T1000 (cell line): Measurements from ENCODE around the gene ZIM2.
"Not testable (repeated sequence)": the region's sequence is repeated elsewhere in the genome, so short reads cannot be mapped to it uniquely, and the experiment has no call there.

Source experiments
- DNase-seq: peaks from one replicate; lab custom pipeline; 2025; ENCODE audit warnings: mixed read lengths; lab: John Stamatoyannopoulos, UW

Gene ZIM2

DNA sequence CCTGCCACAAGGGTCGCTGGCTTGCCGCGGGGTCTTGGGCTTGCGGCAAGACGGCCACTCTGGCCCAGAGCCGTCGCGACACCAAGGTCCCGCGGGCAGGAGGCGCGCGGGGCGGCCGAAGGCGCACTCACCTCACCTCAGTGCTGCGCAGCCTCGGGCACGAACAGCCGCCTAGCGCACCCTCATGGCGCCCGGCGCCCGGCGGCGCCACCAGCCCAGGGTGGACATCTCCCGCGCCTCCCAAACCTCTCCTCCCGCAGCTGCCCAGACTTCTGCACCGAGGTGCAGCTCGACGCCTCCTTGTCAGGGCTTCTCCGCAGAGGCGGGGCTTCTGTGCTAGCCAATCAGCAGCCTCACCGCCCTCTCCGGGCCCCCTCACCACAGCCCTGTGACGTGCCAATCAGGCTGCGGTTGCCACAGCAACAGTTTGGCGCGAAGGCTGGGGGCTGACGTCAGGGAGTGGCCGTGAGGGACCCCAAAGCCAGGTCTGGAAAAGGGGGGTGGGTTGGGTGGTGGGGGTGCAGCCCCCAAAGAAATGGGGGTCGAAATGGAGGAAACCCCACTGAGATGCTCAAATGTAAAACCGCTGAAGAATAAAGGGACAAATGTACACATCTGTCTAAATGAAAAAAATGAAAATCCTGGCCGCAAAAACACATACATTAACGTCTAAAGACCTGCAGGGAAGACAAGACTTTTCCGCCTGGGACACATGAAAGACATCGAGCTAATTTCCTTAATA is at the start of gene ZIM2, which contains the start of gene PEG3:
Gene ZIM2 (minus strand): TSS at position 276 of the 742 bp plus-strand sequence. CDS start 16,449 bp downstream, outside the sequence.
Gene PEG3 (minus strand): TSS at position 276 of the 742 bp plus-strand sequence. CDS start 16,071 bp downstream, outside the sequence.
- peak; percentile 13 for DNase-seq

DNA sequence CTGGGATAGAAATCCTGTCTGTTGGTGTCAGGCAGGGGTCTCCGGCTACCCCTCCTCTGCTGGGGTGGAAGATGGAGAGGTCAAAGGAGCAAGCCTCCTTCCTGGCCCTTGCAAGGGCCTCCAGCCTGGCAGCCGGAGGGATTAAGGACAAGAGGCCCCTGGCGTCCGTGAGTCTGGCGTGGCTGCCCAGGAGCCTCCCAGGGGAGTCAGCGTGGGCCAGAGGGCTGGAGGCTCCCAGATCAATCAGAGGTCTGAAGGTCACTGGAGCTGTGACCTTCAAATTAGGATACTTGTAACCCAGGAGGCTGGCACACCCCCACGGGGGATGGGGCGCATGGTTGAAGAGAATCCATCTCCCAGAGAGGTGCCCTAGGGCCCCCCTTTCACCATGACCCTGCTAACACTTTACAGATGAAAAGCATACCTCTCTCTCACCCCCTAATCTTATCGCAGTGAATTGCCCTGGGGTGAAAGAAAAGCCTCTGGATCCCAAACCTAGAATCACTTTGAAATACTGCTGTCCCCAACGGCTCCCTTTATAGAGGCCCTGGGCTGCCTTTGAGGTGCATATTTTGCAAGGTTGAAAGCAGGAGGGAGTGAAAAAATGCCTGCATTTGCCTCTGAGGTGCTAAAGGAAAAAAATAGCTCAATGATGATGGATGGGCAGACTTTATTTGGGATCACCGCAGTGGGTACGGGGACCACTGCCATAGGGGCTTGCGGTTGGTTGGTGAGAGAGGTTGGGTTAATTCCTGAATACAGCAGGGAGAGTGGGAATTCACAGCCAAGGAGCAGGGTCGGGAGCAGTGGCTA is 44.9 kb upstream of the ZIM2 start:
- no peak for DNase-seq

DNA sequence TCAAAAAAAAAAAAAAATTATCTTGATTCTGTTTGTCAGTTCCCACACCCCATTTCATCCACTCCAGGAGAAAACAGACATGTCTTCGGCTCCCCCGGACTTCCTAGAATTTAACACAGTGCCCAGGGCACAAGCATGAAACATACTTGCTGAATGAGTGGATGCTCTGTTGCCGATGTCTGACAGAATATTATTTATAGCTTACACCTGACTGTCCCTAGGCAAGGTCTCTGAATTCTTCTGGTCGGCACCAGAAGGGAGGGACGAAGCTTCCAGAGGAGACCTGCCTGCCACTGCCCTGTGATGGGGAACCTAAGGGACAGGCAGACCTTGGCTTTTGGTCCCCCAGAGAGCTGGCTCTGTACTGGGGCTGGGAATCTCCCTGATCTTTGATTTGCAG is 43.9 kb upstream of the ZIM2 start:
- DNase-seq: no peak

DNA sequence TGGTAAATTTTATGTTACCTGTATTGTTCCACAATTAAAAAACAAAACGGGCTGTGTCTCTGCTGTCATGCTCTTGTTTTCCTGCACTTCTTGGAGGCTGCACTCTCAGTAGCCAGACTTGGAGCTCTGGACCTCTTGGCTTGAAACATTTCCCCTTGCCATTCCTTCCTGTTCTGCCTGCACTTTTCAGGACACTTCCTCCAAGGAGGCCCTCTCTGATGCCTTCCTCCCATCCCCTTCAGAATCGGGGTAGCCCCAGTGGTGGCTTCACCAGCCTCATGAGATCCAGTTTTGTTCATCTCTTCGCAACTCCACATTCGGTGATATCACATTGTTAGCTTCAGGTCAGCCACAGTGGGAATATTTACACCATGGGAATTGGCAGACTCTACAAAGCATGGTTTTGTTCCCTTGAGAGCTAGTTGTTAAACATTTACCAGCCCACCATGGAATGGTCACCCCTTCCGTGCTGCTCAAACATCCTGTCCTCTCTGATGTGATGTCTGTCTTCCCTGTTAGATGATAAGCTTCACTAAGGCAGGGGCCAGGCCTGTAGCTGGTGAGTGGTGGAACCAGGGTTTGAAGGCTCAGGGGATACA is 40.2 kb upstream of the ZIM2 start:
- no peak for DNase-seq

DNA sequence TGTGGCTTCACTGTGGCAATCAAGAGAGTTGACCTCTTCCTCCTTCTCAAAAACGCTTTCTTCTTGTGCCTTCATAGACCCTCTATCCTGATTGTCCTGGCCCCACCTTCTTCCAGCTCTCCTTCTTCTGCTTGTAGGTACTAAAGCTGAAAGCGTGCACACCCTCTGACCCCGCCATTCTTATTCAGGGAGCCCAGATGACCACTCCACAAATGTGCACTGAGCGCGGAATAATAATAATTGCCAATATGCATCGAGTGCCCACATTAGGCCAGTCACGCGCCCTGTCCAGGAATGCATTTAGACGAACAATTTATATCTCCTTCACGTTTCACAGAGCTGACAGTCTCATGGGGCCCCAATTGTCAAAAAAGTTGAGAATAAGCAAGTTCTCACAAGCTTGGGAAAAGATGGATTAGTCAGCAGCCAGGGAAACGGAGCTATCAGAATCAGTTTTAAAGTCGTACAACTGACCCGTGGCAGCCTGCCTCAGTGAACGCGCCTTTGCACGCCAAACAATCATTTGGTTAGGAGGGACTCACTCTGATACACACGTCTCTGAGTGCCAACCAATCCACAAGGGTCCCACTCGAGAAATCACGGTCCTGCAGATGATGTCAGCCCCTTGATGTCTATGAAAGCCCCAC is 36.7 kb upstream of the ZIM2 start:
- DNase-seq: no peak

DNA sequence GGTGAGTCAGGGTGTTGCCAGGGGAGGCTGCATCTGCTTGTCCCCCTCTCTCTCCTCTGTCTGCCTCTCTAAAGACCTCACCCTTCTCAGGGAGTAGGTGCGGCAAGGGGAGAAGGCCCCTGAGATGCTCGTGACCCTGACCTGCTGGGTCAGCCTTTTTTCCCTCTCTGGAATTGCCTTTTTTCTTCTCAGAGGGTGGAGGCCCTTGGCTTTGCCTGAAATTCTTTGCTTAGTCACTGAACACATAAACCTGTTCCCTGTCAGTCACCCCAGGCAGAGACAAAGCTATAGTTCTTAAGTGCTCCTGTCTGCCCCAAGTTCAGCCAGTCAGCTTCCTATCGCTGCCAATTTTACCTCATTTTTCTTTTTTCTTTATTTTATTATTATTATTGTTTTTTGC is 35.2 kb upstream of the ZIM2 start:
- no peak for DNase-seq

DNA sequence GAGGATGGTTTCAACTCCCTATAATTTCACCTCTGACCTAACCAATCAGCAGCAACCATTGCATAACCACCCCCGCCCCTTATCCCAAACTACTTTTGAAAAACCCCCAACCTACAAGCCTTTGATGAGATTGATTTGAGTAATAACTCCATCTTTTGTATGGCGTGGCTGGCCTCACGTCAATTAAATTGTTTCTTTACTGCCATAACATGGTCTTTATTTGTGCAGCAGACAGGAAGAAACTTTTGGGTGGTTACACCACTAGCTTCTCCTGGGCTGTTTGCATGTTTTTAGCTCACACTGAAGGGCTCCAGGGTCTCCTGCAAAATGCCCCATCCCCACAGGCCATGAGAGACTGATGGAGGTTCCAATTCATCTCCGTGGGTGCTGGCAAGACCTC is 34.0 kb upstream of the ZIM2 start:
- DNase-seq: no peak

DNA sequence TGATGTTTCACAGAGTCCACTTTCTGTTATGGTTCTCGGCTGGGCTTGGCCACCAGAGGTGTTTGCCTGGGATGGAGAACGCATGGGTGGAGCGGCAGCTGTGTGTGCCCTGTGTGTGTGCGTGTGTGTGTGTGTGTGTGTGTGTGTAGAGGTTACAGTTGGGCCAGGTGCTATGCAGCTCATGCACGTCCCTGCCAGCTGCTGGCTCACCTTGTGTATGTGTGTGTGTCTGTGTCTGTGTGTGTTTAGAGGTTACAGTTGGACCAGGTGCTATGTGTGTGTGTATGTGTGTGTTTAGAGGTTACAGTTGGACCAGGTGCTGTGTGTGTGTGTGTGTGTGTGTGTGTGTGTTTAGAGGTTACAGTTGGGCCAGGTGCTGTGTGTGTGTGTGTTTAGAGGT is 33.0 kb upstream of the ZIM2 start:
- DNase-seq: no peak

DNA sequence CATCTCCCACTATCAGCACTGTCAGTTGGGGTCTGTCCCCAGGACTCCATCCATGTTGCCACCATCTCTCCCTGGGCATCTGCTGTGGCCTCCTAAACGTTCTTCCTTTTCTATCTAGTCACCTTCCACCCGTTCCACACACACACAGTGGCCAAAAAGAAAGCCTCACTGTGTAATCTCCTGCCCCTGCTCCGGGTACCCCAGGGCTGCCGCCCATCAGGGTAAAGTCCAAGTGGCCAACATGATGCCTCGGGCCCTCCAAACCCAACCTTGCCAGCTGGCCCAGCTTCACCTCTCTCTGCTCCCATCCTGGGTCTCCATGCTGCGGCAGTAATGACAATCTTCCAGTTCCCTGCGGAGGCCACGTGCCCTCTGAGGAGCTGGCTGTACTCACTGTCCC is 29.4 kb upstream of the ZIM2 start:
- no peak for DNase-seq

DNA sequence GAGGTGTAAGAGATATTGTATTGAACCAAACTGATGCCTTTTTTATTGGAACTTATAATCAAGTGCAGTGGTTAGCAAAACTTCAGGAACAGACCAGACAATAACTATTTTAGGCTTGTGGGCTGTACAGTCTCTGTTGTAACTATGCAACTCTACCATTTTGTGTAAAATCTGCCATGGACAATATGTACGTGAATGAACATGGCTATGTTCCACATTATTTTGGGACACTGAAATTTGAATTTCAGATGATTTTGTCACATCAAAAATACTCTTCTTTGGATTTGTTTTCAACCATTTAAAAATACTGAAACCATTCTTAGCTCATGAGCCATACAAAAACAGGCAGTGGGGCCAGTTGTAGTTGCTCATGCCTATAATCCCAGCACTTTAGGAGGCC is 27.9 kb upstream of the ZIM2 start:
- DNase-seq: no peak

DNA sequence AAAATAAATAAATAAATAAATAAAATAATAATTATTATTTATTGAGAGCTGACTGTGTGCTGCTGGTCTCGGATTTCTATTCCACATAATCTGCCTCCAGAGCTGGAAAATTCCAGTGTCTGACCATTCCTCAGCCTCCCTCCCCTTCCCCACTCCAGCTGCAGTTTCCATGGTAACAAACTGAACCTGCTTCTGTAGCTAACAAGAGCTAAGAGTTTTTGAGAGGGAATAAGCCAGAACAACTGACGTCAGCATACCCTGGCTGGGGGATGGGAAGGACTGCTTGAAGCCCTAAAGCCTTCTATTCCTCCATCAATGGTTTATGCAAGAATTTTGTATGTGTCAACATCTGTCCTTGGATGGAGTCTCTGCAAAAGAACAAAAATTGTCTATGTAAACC is 26.0 kb upstream of the ZIM2 start:
- no peak for DNase-seq

DNA sequence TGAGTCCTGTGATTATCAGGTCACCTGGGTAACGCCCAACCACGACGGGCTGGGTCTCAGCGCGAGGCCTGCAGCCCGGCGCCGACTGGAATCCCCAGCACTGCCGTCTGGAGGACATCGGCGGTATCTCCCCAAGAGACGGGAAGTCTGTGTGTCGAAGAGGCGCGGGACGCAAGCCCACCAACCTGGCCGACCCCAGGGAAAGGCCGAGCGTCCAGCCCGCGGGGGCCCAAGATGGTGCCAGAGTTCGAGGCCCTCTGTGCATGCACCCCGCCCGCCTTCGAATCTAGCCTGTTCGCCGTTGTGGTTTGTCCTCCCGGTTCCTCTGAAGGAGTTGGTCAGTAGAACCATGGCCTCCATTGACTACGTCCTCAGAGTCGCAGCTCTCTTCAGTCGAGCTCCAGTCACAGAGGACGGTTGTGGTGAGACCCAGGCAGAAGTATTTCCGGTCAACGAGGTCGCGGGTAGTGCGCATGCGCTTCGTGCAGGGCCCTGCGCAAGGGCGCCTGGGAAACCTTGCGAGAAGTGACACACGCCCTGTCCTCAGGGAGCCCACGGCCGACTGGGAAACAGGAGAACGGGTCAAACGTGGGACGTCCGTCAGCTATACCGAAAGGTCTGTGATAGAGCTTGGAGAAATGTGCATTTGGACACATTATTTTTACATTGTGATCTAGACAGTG is 24.1 kb upstream of the ZIM2 start:
- no peak for DNase-seq

DNA sequence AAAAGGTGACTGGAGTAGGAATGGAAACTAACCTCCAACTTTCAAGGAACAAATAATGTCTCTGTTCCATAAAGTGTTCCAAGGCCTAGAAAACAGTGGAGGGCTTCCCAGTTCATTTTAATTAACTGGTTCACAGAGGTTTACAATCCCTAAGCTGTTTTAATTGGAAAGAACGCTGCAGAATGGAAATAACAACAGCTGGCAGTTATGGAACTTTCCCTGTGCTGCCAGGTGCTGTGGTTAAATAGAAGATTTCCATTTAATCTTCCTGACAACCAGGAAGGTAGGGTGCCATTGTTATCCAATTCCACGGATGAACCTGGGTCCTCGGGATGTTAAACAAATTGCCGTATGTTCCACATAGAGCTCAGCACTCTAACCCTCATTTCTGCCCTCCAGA is 22.2 kb upstream of the ZIM2 start:
- no peak for DNase-seq

DNA sequence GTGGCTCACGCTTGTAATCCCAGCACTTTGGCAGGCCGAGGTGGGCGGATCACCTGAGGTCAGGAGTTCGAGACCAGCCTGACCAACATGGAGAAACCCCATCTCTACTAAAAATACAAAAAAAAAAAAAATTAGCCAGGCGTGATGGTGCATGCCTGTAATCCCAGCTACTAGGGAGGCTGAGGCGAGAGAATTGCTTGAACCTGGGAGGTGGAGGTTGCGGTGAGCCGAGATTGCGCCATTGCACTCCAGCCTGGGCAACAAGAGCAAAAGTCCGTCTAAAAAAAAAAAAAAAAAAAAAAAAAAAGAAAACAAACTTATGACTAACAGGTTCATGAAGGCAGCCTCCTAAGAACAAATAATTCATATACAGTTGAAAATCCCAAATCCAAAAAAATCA is 19.9 kb upstream of the ZIM2 start:
- not testable (repeated sequence) for DNase-seq

DNA sequence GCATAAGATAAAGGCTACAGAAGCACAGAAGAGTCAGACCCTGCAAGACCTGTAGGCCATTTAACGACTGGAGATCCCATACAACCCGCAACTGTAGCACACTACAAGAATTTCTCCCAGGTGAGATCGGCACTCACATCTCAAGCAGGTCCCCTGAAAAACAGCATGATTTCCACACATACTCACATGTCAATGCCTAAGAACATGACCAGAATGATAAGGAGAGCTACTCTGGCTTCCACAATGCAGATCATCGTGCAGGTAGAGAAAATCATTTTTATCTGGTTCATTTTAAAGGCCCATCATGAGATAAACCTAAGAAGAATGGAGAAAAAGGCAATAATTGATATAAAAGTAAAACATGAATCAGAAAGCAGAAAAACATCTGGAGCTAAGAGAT is 17.5 kb upstream of the ZIM2 start:
- no peak for DNase-seq

DNA sequence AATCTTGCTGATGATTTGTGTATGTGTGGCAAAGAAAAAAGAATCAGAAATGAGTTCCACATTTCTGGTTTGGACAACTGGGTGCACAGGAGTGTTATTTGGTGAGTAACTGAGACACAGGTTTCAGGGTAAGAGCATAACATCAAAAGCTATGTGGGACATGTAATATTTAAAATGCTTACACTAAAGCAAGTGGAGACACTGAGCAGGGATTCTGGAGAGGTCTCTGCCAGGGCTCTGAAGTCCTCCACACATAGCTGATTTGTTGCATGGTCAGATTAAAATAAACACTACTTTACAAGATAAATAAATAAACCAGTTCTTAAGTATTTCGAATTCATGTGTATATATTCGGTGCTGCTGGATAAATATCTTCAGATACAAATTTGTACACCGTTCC is 16.3 kb upstream of the ZIM2 start:
- DNase-seq: no peak

DNA sequence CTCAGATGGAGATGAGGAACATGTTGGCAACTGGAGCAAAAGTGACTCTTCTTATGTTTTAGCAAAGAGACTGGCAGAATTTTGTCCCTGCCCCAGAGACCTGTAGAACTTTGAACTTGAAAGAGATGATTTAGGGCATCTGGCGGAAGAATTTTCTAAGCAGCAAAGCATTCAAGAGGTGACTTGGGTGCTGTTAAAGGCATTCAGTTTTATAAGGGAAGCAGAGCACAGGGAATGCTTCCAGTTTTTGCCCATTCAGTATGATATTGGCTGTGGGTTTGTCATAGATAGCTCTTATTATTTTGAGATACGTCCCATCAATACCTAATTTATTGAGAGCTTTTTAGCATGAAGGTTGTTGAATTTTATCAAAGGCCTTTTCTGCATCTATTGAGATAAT is 11.8 kb upstream of the ZIM2 start:
- not testable (repeated sequence) for DNase-seq

DNA sequence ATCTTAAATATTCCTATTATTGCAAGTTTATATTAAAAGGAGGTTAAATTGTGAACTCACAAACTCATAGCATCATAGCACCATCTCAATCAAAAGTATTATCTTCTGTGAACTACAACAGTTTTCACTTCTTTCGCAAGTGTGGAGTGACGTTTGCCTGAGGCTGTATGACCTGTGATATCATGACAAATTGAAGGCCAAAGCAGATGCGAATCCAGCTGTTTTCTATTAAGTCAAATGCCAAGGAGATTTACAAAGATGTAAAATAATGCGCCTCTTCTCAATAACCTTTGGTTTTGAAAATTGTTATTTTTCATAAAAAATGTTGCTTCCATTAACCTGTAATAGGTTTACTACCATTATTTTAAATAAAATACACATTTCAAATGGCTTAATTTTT is 7.6 kb upstream of the ZIM2 start:
- DNase-seq: no peak

DNA sequence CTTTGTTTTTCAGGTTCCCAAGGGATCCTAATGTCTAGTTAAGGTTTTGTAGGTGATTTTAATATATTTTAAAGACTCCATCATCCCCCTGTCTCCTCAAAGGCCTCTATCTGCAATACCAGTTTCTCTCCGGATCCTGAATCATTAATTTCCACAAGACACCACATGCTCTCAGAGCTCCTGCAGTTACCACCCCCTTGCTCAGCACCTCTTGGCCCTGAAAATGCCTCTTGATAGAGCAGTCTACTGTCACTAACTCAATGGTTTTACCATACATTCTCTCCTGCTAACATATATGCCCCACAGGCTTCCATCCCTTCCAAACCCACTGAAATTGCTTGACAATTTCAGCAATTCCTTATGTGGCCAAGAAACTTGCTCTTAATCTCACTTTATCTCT is 1.9 kb upstream of the ZIM2 start:
- no peak for DNase-seq

DNA sequence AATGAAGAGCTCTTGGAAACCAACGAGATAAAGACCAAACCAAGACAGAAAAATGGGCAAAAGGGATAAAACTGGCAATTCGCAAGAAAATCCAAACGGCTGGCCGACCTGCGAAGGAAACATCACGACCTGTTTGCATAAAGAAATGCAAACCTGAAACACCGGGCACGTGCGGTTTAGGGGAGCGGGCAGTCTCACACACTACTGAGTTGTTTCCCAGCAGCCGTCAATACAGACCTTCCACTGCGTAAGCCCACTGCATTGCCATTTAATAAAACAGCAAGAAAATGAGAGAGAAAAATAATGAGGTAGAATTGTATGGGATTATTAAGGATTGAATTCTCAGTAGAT is 642 bp upstream of the ZIM2 start:
- no peak for DNase-seq

DNA sequence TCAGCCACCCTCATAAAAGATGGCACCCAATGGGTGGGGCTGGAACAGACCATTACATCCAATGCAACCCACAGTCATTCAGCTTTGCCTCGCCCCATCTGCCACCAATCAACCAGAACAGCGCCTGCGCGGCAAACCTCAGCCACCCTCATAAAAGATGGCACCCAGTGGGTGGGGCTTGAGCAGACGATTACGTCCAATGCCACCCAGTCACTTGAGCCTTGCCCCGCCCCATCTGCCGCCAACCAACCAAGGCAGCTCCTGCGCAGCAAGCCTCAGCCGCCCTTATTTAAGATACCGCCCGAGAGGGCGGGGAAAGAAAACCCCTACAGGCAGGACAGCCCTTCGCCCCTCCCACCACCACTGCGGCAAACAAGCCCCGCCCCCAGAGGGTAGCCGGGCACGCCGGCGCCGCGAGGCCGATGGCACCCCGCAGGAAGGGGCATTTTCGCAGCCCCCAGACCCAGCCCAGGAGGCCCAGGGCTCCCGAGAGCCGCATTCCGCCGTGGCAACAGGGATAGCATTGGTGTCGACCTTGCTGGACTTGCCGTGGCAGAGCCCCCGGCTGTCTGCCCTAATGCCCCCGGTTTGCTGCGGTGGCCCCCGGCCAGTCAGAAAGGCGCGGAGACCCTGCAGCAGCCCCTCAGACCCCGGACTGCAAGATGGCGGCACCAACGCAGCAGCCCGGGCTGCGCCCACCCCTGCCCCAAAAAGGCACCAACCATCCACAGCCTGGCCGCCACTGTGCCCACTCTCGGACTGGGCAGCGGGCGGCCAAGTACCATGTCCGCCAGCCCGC is 675 bp downstream of the ZIM2 start:
- DNase-seq: peak; percentile 93
